ENCODE measurements around the gene UFSP1.

The UFSP1 gene

DNA sequence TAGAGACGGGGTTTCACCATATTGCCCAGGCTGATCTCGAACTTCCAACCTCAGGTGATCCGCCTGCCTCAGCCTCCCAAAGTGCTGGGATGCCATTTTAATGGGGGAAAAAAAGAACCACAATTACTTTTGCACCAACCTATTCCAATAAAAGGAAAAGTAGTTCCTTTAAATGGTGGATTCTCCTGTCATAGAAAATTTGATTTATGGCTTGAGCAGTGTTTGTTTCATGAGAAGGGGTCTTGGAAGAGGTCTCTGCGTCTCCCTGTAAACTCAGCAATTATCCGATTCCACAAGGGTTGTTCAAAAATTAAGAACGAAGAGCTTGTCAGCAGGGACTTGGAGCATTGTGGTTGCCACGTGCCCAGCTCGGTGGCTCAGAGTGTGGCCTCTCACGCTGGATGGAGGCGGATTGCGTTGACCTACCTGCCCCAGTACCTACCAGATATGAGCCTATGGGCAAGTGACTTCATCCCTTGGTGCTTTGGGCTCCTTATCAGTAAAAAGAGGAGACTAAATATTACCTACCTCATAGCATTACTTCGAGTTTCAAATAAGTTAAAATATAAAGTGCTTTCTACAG lies 25.2 kb downstream of the UFSP1 start:
- H3K27me3 ChIP-seq (ENCODE audit: insufficient read depth, low read length) = no peaks in the 10 kb centered on the region
- H3K27ac ChIP-seq (ENCODE audit: low read depth, low read length, poor library complexity, severe bottlenecking) = no peak overlapping the region
- no peaks in the 10 kb centered on the region for H3F3A ChIP-seq (ENCODE audit: insufficient read depth, low read length)
- H3K9me2 ChIP-seq (ENCODE audit: low read depth, low read length) = no peaks in the 10 kb centered on the region
- TF ChIP-seq EZH2 (IDR thresholded peaks at IDR 0.05; ENCODE audit: borderline replicate concordance, low read length) = no peak
- TF ChIP-seq, protein P1, sequence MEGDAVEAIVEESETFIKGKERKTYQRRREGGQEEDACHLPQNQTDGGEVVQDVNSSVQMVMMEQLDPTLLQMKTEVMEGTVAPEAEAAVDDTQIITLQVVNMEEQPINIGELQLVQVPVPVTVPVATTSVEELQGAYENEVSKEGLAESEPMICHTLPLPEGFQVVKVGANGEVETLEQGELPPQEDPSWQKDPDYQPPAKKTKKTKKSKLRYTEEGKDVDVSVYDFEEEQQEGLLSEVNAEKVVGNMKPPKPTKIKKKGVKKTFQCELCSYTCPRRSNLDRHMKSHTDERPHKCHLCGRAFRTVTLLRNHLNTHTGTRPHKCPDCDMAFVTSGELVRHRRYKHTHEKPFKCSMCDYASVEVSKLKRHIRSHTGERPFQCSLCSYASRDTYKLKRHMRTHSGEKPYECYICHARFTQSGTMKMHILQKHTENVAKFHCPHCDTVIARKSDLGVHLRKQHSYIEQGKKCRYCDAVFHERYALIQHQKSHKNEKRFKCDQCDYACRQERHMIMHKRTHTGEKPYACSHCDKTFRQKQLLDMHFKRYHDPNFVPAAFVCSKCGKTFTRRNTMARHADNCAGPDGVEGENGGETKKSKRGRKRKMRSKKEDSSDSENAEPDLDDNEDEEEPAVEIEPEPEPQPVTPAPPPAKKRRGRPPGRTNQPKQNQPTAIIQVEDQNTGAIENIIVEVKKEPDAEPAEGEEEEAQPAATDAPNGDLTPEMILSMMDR (IDR thresholded peaks at IDR 0.05; ENCODE audit: low read length) = no peak
- peaks cover 27% of the 10 kb centered on the region for H3K36me3 ChIP-seq (ENCODE audit: insufficient read depth, low read length)
- H2AFZ ChIP-seq (ENCODE audit: low read length) = no peak overlapping the region
- no peak overlapping the region for H3K4me3 ChIP-seq (ENCODE audit: low read depth, low read length, poor library complexity, severe bottlenecking)
- H3K9me3 ChIP-seq (ENCODE audit: low read length) = no peaks in the 10 kb centered on the region
- no peak overlapping the region for H3K4me2 ChIP-seq (ENCODE audit: low read length)
- no peaks in the 10 kb centered on the region for H4K20me1 ChIP-seq (ENCODE audit: insufficient read depth, low read length)
- H3K9ac ChIP-seq (ENCODE audit: low read length) = no peak overlapping the region
- no peaks in the 10 kb centered on the region for H3K79me2 ChIP-seq (ENCODE audit: insufficient read depth, low read length)
- H3K4me1 ChIP-seq (ENCODE audit: insufficient read depth, low read length, severe bottlenecking) = peaks cover 38% of the 10 kb centered on the region

DNA sequence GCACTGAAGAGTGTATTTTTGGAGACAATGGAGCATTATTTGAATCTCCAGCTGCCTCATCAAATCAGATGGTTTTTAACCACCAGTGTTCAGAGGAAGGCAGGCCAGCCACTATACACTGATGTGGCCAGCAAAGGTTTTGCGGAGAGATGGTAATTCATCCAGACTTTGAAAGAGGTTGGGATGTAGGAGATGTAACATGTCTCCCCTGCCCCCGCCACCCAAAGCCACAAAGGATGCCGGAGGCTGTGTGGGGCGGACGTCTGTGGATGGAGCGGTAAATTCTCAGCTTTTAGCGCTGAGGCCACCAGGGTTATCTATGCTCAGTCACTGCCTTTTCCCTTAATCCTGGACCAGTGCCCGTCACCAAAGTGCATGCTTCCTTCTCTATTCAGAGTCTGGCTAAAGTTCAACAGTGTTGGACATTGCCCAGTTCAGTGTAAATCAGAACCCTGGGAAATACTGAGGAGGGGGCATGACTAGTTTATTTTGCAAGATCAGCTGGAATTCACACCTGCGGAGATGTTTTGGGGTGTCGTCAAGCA lies 26.0 kb downstream of the UFSP1 start:
- H3K9me2 ChIP-seq (ENCODE audit: low read depth, low read length) = no peaks in the 10 kb centered on the region
- peaks cover 27% of the 10 kb centered on the region for H3K36me3 ChIP-seq (ENCODE audit: insufficient read depth, low read length)
- no peaks in the 10 kb centered on the region for H3F3A ChIP-seq (ENCODE audit: insufficient read depth, low read length)
- no peaks in the 10 kb centered on the region for H4K20me1 ChIP-seq (ENCODE audit: insufficient read depth, low read length)
- H3K27ac ChIP-seq (ENCODE audit: low read depth, low read length, poor library complexity, severe bottlenecking) = no peak overlapping the region
- H2AFZ ChIP-seq (ENCODE audit: low read length) = no peak overlapping the region
- no peak overlapping the region for H3K4me3 ChIP-seq (ENCODE audit: low read depth, low read length, poor library complexity, severe bottlenecking)
- TF ChIP-seq, protein P1 (IDR thresholded peaks at IDR 0.05; ENCODE audit: low read length) = no peak
- TF ChIP-seq EZH2 (IDR thresholded peaks at IDR 0.05; ENCODE audit: borderline replicate concordance, low read length) = no peak
- no peaks in the 10 kb centered on the region for H3K79me2 ChIP-seq (ENCODE audit: insufficient read depth, low read length)
- no peak overlapping the region for H3K4me2 ChIP-seq (ENCODE audit: low read length)
- H3K9ac ChIP-seq (ENCODE audit: low read length) = no peak overlapping the region
- H3K27me3 ChIP-seq (ENCODE audit: insufficient read depth, low read length) = no peaks in the 10 kb centered on the region
- peaks cover 38% of the 10 kb centered on the region for H3K4me1 ChIP-seq (ENCODE audit: insufficient read depth, low read length, severe bottlenecking)
- no peaks in the 10 kb centered on the region for H3K9me3 ChIP-seq (ENCODE audit: low read length)

DNA sequence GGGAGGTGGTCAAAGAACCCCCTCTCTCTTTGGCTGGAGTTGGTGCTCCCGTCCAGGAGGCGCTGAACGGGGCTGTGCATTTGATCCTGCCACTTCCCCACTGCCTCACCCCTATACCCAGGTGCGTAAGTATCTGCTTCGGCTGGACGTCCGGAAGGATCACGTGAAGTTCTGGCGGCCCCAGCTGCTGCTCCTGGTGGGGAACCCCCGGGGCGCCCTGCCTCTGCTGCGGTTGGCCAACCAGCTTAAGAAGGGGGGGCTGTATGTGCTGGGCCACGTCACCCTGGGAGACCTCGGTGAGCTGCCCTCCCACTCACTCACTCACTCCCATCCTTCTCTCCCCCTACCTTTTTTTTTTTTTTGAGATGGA lies 27.9 kb downstream of the UFSP1 start:
- no peaks in the 10 kb centered on the region for H3K79me2 ChIP-seq (ENCODE audit: insufficient read depth, low read length)
- no peak overlapping the region for H3K4me3 ChIP-seq (ENCODE audit: low read depth, low read length, poor library complexity, severe bottlenecking)
- no peak overlapping the region for H2AFZ ChIP-seq (ENCODE audit: low read length)
- H3K9ac ChIP-seq (ENCODE audit: low read length) = no peak overlapping the region
- H3K27ac ChIP-seq (ENCODE audit: low read depth, low read length, poor library complexity, severe bottlenecking) = no peak overlapping the region
- H4K20me1 ChIP-seq (ENCODE audit: insufficient read depth, low read length) = no peaks in the 10 kb centered on the region
- H3K9me2 ChIP-seq (ENCODE audit: low read depth, low read length) = no peaks in the 10 kb centered on the region
- H3K36me3 ChIP-seq (ENCODE audit: insufficient read depth, low read length) = peaks cover 27% of the 10 kb centered on the region
- H3K27me3 ChIP-seq (ENCODE audit: insufficient read depth, low read length) = no peaks in the 10 kb centered on the region
- no peak for TF ChIP-seq EZH2 (IDR thresholded peaks at IDR 0.05; ENCODE audit: borderline replicate concordance, low read length)
- H3K4me2 ChIP-seq (ENCODE audit: low read length) = no peak overlapping the region
- H3F3A ChIP-seq (ENCODE audit: insufficient read depth, low read length) = no peaks in the 10 kb centered on the region
- H3K4me1 ChIP-seq (ENCODE audit: insufficient read depth, low read length, severe bottlenecking) = peaks cover 20% of the 10 kb centered on the region
- no peaks in the 10 kb centered on the region for H3K9me3 ChIP-seq (ENCODE audit: low read length)

Measured in OCI-LY1 (cell line).